ENCODE measurements around the gene TBC1D28.
"Not testable (repeated sequence)": the region's sequence is repeated elsewhere in the genome, so short reads cannot be mapped to it uniquely, and the experiment has no call there.

TBC1D28 gene

DNA sequence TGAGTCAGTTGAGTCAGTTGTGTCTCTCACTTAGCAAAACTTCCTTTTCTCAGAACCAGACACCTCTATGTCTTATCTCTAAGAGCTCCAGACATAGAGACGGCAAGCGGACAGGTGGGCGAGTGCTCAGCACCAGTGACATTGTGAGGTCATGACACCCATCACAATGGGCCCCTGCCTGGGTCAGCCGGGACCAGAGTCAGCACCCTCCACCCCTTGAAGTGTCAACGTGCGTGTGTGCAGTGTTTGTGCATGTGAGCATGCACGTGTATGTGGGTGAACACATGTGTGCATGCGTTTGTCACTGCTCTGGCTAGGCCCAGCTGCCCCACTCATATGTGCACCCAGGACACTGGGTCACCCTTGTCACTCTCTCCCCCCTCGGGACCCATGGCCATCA lies at the start of gene TBC1D28:
TBC1D28 (minus strand) TSS at position 101 of the 400 bp plus-strand sequence. CDS start 3,039 bp downstream, outside the sequence.
- DNase-seq (ENCODE audit: low read depth in 2 of 2): not testable (repeated sequence)

DNA sequence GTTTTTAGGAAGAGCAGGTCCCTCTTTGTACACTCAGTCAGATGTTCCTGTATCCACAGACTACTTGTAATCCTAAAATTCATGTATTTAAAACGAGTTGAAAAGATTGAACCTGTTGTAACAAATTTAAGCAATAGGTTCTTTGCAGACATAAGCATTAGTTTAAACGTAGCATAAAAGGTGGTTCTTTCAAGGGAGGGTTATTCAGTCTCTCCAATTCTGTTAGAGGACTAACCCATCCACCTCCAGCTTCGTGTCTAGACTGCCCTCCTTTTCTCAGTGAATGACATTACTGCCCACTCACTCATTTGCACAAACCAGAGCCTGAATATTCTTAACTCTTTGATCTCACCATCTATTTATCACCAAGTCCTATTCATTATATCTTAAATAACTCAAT lies 38.5 kb upstream of the TBC1D28 start:
- DNase-seq (ENCODE audit: low read depth in 2 of 2): not testable (repeated sequence)

DNA sequence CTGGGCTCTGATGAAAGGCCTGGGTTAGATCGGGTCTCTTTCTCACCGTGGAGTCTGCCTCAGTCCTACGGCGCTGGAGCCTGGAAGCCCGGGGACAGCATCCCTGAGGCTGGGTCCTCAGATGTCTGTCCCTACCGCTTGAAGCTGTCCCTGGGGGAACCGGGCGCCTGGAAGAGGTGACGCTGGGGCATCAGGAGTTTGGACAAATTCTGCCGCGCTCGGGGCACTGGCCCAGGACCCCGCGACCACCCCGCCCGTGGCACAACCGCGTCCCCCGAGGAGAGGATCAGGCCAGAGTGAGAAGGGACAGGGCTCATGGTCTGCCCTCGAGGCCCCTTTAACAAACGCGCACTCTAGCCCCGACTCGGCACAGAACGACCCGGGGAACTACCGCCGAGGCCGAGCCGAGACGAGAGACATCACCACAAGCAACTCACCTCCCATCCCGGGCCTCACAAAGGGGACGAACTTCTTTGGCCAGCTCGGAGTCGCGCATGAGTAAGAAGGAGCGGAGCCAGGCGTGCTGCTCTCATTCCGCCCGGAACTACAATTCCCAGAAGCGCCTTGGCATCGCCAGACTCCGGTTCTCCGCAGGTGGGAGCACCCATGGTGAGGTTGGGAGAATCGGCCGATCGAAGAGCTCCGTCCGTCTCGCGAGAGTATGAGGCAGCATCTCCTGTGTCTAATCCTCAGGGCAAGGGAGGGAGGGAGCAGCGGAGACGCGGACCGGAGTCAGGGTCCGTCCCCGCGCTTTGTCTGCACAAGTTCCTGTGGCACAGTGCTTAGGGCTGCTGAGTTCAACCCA lies 37.8 kb upstream of the TBC1D28 start, which contains the start of gene FOXO3B:
FOXO3B (minus strand) TSS at position 548 of the 805 bp plus-strand sequence. CDS start 663 bp downstream, outside the sequence.
- DNase-seq (ENCODE audit: low read depth in 2 of 2): peak; percentile 92

DNA sequence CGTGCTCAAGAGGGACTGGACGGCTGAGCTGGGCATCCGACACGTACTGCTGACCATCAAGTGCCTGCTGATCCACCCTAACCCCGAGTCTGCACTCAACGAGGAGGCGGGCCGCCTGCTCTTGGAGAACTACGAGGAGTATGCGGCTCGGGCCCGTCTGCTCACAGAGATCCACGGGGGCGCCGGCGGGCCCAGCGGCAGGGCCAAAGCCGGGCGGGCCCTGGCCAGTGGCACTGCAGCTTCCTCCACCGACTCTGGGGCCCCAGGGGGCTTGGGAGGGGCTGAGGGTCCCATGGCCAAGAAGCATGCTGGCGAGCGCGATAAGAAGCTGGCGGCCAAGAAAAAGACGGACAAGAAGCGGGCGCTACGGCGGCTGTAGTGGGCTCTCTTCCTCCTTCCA lies 33.2 kb upstream of the TBC1D28 start:
- not testable (repeated sequence) for DNase-seq (ENCODE audit: low read depth in 2 of 2)

DNA sequence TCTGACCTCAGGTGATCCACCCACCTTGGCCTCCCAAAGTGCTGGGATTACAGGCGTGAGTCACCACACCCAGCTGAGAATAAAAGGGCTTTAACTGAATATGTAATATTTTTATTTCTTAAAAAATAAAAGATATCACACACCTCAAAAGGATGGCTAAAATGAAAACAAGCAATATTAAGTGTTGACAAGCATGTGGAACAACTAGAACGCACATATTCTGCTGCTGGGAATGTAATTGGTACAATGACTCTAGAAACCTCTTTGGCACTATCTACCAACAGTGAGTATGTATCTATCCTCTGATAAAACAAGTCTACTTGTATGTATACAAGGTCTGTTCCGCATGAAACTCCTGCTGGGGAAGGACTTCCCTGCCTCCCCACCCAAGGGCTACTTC lies 32.7 kb upstream of the TBC1D28 start:
- not testable (repeated sequence) for DNase-seq (ENCODE audit: low read depth in 2 of 2)

DNA sequence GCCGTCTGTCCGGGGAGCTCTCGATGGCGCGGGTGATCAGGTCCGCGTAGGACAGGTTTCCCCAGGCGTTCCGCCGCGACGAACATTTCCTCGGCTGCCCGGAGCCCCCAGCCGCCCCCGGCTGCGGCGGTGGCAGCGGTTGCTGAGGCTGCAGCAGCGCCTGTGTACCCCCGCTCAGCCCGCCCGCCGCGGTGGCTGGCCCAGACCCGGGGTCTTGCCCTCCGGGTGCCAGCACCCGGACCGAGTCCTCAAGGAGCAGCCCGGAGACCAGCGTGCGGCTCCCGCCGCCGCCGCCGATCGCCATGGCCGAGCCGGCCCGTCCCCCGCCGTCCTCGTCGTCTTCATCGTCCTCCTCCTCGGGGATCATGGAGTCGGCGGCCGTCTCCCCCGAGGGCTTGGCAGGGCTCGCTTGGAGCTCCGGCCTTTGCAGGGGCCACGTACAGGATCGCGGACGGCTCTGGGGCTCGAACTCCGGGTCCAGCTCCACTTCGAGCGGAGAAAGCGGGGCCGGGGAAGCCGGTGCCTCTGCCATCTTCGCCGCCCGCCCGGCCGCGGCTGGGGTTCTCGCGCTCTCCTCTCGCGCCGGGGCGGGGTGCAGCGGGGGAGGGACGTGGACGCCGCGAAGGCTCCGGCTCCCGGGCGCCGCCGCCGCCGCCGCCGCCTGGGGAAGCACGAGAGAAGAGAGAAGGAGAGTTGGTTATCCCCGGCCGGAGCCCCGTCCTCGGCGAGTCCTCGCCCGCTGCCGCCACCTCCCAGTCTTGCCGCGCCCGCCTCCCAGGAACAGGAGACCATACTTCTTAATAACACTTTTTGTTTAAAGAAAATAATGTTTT lies 28.4 kb upstream of the TBC1D28 start:
- DNase-seq (ENCODE audit: low read depth in 2 of 2): not testable (repeated sequence)

DNA sequence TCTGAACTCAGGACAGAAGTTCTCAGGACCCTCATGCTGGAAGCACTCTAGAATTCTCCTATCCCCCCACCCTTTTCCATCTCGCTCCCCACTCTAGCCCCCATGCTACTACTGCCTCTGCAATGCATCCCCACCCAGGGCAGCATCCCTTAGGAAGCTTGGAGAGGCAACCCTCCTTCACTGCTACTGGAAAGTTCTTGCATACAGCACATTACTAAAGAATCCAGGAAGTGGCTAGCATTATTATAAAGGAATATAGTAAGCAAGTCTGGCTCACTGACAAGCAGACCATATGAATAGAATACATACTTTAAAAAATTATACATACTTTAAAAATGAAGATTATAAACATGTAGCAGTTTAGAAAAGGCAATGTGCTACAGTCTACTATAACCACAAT lies 24.4 kb upstream of the TBC1D28 start:
- DNase-seq (ENCODE audit: low read depth in 2 of 2): not testable (repeated sequence)

DNA sequence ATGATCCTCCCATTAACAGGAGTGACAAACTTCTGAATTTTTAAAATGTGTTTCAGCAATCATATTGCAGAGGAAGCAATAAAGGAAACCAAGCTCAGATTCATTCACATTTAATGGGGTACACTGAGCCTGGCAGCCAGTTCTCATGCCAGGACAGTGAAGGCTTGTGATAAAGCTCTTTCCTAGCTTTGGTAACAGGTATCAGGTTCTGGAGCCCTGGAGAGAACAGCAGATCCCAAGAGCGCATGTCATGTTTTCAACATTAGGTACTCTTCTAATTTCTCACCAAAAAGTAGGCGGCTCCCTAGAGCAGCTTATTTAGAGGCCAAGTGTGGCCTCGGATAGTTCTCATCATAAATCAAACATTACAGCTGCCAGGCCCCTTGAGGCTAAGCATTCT lies 23.3 kb upstream of the TBC1D28 start:
- not testable (repeated sequence) for DNase-seq (ENCODE audit: low read depth in 2 of 2)

DNA sequence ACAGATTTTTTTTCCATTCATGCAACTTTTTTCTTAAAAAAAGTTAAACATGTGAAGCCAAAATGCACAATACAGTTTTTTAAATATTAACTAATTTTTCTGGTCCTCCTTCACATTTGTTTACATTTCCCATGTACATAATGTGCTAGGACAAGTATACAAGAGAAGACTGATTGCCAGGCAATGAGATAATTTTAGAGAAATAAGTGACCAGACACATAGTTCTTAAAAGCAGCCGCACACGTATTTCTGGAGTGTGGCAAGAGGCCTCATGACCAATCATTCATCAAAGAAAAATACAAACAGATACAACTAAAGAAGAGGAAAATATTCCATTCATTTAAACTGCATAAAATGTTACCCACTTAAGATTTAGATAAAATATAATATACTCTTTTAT lies 22.1 kb upstream of the TBC1D28 start:
- DNase-seq (ENCODE audit: low read depth in 2 of 2): not testable (repeated sequence)

DNA sequence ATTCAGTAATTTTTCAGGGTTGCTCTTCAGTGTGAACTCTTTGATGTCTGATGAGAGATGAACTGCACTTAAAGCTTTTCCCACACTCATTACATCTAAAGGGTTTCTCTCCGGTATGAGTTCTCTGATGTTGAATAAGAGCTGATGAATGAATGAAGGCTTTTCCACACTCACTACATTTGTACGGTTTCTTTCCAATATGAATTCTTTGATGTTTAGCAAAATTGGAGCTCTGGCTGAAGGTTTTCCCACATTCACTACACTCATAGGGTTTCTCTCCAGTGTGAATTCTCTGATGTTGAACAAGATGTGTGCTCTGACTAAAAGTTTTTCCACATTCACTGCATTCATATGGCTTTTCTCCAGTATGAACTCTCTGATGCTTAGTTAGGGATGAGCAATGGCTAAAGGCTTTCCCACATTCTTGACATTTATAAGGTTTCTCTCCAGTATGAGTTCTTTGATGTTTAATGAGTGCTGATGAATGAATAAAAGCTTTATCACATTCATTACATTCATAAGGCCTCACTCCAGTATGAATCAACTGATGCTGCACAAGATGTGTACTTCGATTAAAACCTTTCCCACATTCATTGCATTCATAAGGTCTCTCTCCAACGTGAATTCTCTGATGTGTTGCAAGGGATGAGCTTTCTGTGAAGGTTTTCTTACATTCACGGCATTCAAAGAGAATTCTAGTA lies 17.9 kb upstream of the TBC1D28 start:
- DNase-seq (ENCODE audit: low read depth in 2 of 2): not testable (repeated sequence)

DNA sequence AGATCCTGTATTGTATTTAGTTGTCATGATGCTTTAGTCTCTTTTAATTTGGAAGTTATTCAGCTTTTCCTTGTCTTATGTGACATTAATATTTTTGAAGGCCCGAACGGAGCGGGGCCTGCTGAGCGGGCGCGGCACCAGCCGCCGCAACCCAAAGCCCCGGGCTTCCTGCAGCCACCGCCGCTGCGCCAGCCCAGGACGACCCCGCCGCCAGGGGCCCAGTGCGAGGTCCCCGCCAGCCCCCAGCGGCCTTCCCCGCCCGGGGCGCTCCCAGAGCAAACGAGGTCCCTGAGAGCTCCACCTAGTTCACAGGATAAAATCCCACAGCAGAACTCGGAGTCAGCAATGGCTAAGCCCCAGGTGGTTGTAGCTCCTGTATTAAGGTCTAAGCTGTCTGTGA lies 5.9 kb upstream of the TBC1D28 start:
- not testable (repeated sequence) for DNase-seq (ENCODE audit: low read depth in 2 of 2)

DNA sequence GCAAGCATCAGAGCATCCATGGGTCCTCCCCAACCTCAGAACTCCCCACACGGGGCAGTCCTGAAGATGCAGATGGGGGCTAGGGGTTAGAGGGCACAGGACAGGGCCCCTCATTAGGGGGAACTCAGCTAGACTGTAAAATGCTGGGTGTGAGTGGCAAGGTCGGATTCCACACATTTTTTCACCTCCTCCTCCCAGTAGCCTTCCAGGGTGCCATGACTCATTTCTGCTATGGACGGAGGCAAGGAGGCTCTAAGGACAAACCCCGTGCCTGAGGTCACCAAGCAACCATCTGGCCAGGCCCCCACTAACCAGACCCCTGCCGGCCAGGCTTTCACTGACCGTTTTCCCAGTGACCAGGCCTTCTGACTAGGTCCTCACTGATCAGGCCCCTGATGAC lies 1.1 kb downstream of the TBC1D28 start:
- DNase-seq (ENCODE audit: low read depth in 2 of 2): not testable (repeated sequence)

DNA sequence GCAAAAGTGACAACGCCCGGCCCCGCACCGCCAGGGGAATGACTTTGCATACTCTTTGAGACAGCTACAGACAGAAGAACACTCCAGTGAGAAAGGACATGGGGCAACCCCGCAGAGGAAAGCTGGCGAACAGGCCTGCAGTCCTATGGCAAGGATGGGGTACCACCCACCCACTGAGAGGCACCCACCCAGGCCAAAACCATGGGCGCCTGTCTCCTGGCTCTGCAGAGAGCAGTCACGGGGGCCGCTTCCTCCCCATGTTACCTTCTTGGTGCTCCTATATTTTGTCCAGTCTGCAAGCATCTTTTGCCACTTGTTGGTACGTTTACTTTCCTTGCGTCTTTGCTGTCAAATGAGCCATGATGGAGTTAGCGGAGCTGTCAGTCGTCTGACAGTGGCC lies 5.8 kb downstream of the TBC1D28 start:
- not testable (repeated sequence) for DNase-seq (ENCODE audit: low read depth in 2 of 2)

DNA sequence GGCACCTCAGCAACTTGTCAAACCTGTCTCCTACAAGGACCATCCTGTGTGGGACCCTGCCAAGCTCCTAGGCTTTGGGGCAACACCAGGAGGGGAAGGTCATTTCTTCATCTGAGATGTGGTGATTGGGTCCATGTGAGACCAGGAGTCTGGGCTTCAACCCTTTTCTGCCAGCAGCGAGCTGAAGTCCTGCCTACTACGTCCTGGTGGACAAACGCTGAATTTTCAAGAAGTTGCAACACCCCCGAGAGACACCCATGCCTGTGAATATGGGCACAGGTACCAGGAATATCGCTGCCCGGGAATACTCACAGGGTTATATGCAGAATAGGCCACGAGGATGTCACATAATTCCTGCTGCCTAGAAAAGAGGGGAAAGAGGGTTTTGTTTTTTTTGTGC lies 8.0 kb downstream of the TBC1D28 start:
- not testable (repeated sequence) for DNase-seq (ENCODE audit: low read depth in 2 of 2)

DNA sequence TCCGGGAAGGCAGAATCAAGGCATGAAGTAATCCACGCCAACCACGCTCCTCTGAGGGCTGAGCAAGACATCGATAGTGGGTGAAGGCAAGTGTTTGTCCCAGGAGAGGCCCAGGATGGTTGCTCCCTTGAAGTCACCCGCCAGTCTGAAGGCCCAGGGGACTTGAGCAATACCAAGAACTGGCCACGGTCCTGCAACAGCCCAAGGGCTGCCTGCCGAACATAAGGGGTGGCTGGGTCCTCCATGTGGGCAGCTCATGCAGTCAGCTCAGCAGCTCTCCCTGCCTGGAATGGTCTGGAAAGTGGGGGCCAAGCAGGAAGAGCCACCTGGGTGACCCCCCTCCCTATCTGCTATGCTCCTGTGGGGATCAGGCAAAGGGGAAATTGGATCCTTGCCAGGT lies 8.4 kb downstream of the TBC1D28 start:
- not testable (repeated sequence) for DNase-seq (ENCODE audit: low read depth in 2 of 2)

DNA sequence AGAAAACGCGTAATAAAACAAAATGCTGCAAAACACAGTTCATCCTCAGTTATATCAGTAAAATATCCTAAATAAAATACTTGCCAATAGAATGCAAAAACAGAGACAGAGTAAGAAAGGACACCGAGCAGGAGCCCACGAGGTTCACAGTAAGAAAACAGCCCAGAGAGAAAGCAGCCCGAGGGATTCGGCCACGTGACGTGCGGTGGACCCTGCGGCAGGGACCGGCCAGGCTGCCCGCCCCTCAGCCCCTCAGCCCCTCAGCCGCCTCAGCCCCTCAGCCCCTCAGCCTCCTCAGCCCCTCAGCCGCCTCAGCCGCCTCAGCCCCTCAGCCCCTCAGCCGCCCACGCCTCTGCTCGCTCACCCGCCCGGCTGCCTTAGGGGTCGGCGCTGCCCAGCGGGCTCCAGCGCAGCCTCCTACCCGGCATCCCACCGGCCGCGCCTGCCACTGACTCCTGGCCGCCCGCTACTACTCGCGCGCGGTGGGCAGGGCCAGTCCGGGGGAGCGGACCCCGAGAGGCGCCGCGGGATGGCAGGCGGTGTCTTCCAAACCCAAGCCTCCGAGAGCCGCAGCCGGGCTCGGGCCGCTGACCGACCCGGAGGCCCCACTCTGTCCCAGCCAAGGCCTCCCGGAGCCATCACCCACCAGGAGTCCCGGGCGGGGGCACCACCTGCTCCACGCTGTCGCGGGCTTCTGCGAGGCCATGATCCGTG lies 9.5 kb downstream of the TBC1D28 start:
- DNase-seq (ENCODE audit: low read depth in 2 of 2): not testable (repeated sequence)

DNA sequence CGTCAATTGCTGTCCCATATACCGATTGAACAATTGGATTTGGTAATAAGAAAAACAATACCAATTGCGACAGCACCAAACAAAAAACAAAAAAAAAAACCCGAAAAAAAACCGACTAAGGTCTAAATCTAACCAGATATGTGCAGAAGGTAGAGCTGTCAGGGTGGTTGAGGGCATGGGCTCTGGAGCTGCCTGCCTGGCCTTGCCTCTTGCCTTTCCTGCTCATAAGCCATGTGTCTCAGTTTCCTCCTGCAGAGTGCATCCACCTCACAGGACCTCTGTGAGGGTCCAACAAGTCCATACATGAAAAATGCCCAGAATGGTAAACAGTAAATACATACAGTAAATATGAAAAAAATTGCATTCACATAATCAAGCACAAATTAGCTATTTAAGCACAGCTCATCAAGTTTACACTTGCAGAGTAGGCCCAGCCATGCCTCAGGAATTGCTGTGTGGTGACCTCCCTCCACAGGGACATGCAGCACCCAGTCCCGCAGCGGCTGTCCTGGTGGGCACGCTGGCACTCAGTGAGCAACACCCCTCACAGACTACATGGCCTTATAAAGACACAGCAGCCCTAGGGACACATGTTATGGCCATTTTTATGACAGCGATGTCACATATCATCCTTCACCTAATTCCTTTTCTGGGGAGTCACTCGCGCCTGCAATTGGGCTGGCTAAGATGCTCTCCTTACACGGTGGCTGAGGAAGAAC lies 17.9 kb downstream of the TBC1D28 start:
- no peak for DNase-seq (ENCODE audit: low read depth in 2 of 2)

DNA sequence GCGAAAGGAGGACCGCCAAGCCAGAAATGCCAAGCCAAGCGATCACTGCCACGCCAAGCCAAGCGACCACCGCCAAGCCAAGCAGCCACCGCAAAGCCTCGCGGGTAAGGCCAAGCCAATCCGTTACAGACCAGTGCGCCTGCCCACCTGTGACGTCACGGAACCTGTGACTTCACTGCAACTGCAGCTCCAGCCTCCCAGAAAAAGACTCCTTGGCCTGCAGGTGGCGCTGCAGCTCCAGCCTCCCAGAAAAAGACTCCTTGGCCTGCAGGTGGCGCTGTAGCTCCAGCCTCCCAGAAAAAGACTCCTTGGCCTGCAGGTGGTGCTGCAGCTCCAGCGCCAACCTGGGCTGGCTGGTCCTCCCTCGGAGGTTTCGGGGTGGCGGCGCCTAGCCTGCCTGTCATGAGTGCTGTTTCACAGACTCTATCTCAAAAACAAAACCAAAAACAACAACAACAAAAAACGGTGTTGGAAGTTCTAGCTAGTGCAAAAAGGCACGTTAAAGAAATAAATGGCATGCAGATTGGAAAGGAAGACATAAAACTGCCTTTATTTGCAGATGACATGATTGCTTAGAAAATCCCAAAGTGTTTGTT lies 18.6 kb downstream of the TBC1D28 start:
- DNase-seq (ENCODE audit: low read depth in 2 of 2): peak; percentile 62 to 64

DNA sequence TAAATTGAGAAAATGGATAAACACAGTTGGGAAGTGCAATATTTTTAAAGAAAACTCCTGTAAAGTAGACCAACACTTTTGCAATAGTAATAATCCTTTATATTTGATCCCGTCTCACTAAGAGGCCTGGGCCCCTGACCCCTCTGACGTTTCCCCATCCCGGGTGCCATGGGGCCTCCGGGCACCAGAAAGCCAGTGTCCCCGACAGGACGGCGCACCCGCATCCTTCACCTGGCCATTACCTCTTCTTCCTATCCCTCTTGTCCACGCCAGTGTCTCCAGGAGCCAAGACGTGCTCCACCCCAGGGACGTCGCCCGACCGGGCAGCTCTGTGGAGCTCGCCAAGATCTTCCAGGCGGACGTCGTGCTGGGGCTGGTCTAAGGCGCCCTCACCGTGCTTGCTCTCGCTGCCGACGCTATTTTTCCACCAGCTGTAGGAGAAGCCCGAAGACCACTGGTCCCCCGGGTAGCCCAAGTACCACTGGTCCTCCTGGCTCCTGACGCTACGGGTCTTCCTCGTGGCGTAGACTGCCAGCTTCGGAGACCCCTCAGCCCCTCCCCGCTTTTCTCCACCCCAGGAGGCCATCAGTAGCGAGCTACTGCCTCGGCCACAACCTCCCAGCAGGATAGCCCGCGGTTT lies 19.2 kb downstream of the TBC1D28 start:
- DNase-seq (ENCODE audit: low read depth in 2 of 2): not testable (repeated sequence)

DNA sequence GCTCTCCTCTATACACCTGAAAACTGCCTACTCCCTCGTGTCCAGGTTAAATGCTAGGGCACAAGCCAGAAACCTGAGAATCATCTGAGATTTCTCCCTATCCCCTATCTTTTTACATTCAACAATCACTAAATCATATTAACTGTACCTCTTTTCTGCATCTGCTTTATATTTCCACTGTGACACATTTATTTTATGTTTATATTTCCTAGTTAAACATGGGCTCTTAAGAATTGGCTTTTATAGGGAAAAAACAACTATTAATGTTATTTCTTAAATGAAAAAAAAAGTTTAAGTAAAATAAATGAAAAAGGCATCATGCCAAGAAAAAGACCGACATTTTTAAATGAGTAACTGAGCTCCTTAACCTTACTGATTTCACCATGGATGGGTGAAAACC lies 26.6 kb downstream of the TBC1D28 start:
- DNase-seq (ENCODE audit: low read depth in 2 of 2): not testable (repeated sequence)
